ENCODE measurements around the gene STEAP2. TPM values are rescaled to one million over a fixed set of nuclear protein-coding genes. Genes with fewer than 3 reads are reported as not detected.

The STEAP2 gene
- total RNA-seq, 1 experiment from 2014 or later, result 13.4 TPM

DNA sequence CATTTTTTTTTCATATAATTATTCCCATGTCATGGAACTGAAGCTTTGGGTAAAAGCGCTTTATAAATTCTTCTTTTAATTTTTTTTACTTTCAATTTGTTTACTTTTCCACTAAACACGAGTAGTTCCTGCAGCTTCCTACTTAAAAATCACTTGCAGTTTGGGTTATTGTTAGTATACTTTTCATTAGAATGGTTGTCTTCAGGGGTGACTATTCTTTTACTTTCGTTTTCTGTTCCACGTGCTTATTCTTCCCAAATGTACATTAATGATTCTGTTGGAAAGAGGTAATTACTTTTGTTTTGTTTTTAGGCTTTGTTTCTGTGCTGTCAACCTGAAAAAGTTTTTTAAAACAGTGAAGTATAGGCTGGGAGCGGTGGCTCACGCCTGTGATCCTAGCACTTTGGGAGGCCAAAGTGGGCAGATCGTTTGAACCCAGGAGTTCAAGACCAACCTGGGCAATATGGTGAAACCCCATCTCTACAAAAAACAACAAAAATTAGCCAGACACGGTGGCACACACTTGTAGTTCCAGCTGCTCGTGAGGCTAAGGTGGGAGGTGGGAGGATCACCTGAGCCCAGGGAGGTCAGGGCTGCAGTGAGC is 28.2 kb downstream of the STEAP2 start (continued):
- TF ChIP-seq, protein P1, sequence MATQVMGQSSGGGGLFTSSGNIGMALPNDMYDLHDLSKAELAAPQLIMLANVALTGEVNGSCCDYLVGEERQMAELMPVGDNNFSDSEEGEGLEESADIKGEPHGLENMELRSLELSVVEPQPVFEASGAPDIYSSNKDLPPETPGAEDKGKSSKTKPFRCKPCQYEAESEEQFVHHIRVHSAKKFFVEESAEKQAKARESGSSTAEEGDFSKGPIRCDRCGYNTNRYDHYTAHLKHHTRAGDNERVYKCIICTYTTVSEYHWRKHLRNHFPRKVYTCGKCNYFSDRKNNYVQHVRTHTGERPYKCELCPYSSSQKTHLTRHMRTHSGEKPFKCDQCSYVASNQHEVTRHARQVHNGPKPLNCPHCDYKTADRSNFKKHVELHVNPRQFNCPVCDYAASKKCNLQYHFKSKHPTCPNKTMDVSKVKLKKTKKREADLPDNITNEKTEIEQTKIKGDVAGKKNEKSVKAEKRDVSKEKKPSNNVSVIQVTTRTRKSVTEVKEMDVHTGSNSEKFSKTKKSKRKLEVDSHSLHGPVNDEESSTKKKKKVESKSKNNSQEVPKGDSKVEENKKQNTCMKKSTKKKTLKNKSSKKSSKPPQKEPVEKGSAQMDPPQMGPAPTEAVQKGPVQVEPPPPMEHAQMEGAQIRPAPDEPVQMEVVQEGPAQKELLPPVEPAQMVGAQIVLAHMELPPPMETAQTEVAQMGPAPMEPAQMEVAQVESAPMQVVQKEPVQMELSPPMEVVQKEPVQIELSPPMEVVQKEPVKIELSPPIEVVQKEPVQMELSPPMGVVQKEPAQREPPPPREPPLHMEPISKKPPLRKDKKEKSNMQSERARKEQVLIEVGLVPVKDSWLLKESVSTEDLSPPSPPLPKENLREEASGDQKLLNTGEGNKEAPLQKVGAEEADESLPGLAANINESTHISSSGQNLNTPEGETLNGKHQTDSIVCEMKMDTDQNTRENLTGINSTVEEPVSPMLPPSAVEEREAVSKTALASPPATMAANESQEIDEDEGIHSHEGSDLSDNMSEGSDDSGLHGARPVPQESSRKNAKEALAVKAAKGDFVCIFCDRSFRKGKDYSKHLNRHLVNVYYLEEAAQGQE (IDR thresholded peaks at IDR 0.05; ENCODE audit: low read depth), result no peak
- TF ChIP-seq POLR2A (IDR thresholded peaks at IDR 0.05; ENCODE audit: borderline replicate concordance, extremely low read depth, insufficient read depth, insufficient read length), result no peak
- no peak for TF ChIP-seq SRF (IDR thresholded peaks at IDR 0.05; ENCODE audit: low read depth)

DNA sequence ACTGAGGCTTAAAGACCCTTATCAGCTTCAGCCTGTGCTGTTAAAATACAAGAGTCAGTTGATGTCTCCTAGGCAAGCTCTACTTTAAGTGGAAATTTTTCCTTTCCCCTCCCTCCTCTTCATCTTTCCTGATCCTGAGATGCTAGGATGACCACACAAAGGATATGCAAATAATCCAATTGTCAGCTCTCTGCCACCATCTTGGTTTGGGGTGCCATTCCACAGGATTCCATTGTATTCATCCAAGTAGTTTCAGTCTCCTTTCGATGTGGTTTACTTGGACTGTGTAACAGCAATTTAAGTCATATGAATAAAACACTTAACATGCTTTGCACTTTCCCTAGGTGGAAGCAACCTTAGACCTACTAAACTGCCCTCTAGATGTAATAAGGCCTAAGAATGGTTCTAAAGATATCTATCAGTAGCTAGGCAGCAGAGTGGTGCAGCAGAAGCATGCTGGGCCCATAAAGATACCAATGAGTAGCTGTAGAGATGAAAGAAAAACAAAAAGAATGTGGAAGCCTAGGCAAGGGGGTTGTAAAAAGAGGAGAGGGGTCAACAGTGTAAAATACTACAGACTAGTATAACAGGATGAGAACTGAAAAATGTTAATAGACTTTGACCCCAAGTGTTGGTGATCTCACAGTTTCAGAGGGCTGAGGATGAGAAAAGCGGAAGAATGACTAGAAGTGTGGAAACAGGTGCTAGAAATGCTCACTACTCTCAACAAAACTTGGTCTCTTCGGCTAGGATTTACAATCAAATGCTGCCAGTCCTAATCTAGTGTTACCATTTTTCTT is 31.0 kb downstream of the STEAP2 start:
- Histone ChIP-seq H3K9me3 (ENCODE audit: control insufficient read depth in 1 of 2, insufficient read depth in 1 of 2, low read depth in 1 of 2, low read length in 2 of 2) (no peaks in the 10 kb centered on the region), H3K4me1 (ENCODE audit: control insufficient read depth in 1 of 2, insufficient read depth in 2 of 2, low read length in 2 of 2) (peaks cover 2 to 15% of the 10 kb centered on the region in 2 experiments; a peak in 1 of 4 replicates), H3K9me2 (ENCODE audit: insufficient read depth) (no peaks in the 10 kb centered on the region), H3K79me2 (ENCODE audit: insufficient read depth, low read length) (no peaks in the 10 kb centered on the region), H3K4me2 (ENCODE audit: low read length) (no peak overlapping the region), H3K36me3 (ENCODE audit: control insufficient read depth in 1 of 2, insufficient read depth in 2 of 2, low read length in 2 of 2) (no peaks in the 10 kb centered on the region), H3K27ac (ENCODE audit: low read depth, low read length) (no peak overlapping the region), H3K4me3 (replicated peaks in 1 of 2; ENCODE audit: low read depth in 1 of 2, low read length in 2 of 2) (no peak overlapping the region), H4K20me1 (ENCODE audit: insufficient read depth) (no peaks in the 10 kb centered on the region), H3K27me3 (ENCODE audit: insufficient read depth, low read length) (no peaks in the 10 kb centered on the region), H3K9ac (ENCODE audit: low read length) (no peak overlapping the region), H2AFZ (ENCODE audit: low read depth, low read length, poor library complexity, severe bottlenecking) (no peak overlapping the region)
- ChIA-PET RAD21 (ENCODE audit: low non-redundant PET in 1 of 2, low total read pairs in 2 of 2, uncharacterized antibody in 2 of 2, unreplicated experiment in 2 of 2) (no interaction called here), CTCF (interaction anchor here (1.4 kb wide), 1 partner anchor 31 kb away, joined by 3 read pairs; the partner anchor contains the start of gene STEAP2), POLR2A (no interaction called here)
- ATAC-seq (no peak), DNase-seq (ENCODE audit: low read depth, low spot score) (no peak)
- intact Hi-C loops (cut with micrococcal nuclease), result no loop called here
- no TSS peak for BruUV-seq (replicated peaks)
- TF ChIP-seq, protein P2, sequence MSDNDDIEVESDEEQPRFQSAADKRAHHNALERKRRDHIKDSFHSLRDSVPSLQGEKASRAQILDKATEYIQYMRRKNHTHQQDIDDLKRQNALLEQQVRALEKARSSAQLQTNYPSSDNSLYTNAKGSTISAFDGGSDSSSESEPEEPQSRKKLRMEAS (IDR thresholded peaks at IDR 0.05), result no peak
- TF ChIP-seq ZFX (IDR thresholded peaks at IDR 0.05), result no peak
- no peak for TF ChIP-seq SRF (IDR thresholded peaks at IDR 0.05; ENCODE audit: low read depth)
- no peak for TF ChIP-seq RAD21 (IDR thresholded peaks at IDR 0.05; ENCODE audit: low read depth)
- no peak for TF ChIP-seq ZNF274 (IDR thresholded peaks at IDR 0.05; ENCODE audit: low read depth, low read length)
- no peak for TF ChIP-seq EZH2 (IDR thresholded peaks at IDR 0.05)
- no peak for TF ChIP-seq JUND (IDR thresholded peaks at IDR 0.05)
- TF ChIP-seq FOSL1 (IDR thresholded peaks at IDR 0.05; ENCODE audit: low read depth), result no peak
- no peak for TF ChIP-seq POLR2A (IDR thresholded peaks at IDR 0.05; ENCODE audit: borderline replicate concordance, extremely low read depth, insufficient read depth, insufficient read length)
- TF ChIP-seq, protein P3, sequence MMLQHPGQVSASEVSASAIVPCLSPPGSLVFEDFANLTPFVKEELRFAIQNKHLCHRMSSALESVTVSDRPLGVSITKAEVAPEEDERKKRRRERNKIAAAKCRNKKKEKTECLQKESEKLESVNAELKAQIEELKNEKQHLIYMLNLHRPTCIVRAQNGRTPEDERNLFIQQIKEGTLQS (IDR thresholded peaks at IDR 0.05), result no peak
- no peak for TF ChIP-seq EZH2phosphoT487 (IDR thresholded peaks at IDR 0.05; ENCODE audit: borderline replicate concordance)
- TF ChIP-seq, protein P1 (IDR thresholded peaks at IDR 0.05; ENCODE audit: low read depth), result no peak
- TF ChIP-seq YY1 (IDR thresholded peaks at IDR 0.05; ENCODE audit: extremely low read depth, insufficient replicate concordance, low read depth, low read length), result no peak

Measured in HCT116 (cell line).